H9 (cell line): Measurements from ENCODE around the gene ARF4. TPM values are rescaled to one million over a fixed set of nuclear protein-coding genes. Genes with fewer than 3 reads are reported as not detected.

Experiments used
- DNase-seq: peaks from one replicate; pipeline ENCODE4 v3.0.0-alpha.2; 2017
- H2AFZ ChIP-seq: one replicate; pipeline ENCODE4 v1.6.1; 2013; ENCODE audit warnings: mild to moderate bottlenecking, low read length, control low read depth, moderate library complexity
- H2AK5ac ChIP-seq: 2 replicates; pipeline ENCODE4 v1.6.1; 2013; ENCODE audit warnings: low read length, control low read depth, mixed read lengths; ENCODE audit not compliant: insufficient read length
- H2BK120ac ChIP-seq: one replicate; pipeline ENCODE4 v1.6.1; 2013; ENCODE audit warnings: low read depth, mild to moderate bottlenecking, low read length, control low read depth, inconsistent platforms; ENCODE audit not compliant: poor library complexity, severe bottlenecking
- H2BK12ac ChIP-seq: 2 replicates; pipeline ENCODE4 v1.6.1; 2013; ENCODE audit warnings: low read length, control low read depth, mixed read lengths, low read depth; ENCODE audit not compliant: insufficient read length
- H2BK15ac ChIP-seq: 2 replicates; pipeline ENCODE4 v1.6.1; 2013; ENCODE audit warnings: low read depth, low read length, control low read depth
- H2BK20ac ChIP-seq: one replicate; pipeline ENCODE4 v1.6.1; 2013; ENCODE audit warnings: low read depth, mild to moderate bottlenecking, low read length, control low read depth, inconsistent platforms; ENCODE audit not compliant: poor library complexity, severe bottlenecking
- H2BK5ac ChIP-seq: 2 replicates; pipeline ENCODE4 v1.6.1; 2013; ENCODE audit warnings: low read length, control low read depth, mixed read lengths; ENCODE audit not compliant: insufficient read length
- H3K14ac ChIP-seq: 2 replicates; pipeline ENCODE4 v1.6.1; 2013; ENCODE audit warnings: low read length, control low read depth; ENCODE audit not compliant: insufficient read depth
- H3K18ac ChIP-seq: 2 replicates; pipeline ENCODE4 v1.6.1; 2013; ENCODE audit warnings: low read depth, mild to moderate bottlenecking, mixed read lengths, low read length, control low read depth; ENCODE audit not compliant: insufficient read length
- H3K23ac ChIP-seq: 2 replicates; pipeline ENCODE4 v1.6.1; 2013; ENCODE audit warnings: low read length, control low read depth, mixed read lengths, low read depth; ENCODE audit not compliant: insufficient read length
- H3K23me2 ChIP-seq: 2 replicates; pipeline ENCODE4 v1.6.1; 2013; ENCODE audit warnings: low read depth, mild to moderate bottlenecking, mixed read lengths, low read length, control low read depth; ENCODE audit not compliant: insufficient read length, poor library complexity, severe bottlenecking
- H3K27ac ChIP-seq: 2 replicates; pipeline ENCODE4 v1.5.1; 2013; ENCODE audit warnings: low read length, control low read depth, mixed read lengths, low read depth; ENCODE audit not compliant: insufficient read length
- H3K27me3 ChIP-seq: 2 replicates; pipeline ENCODE4 v1.6.1; 2013; ENCODE audit warnings: low read length, control low read depth, inconsistent platforms; ENCODE audit not compliant: insufficient read depth
- H3K4ac ChIP-seq: 2 replicates; pipeline ENCODE4 v1.6.1; 2013; ENCODE audit warnings: low read depth, mild to moderate bottlenecking, control low read depth, inconsistent platforms, low read length, moderate library complexity
- H3K4me1 ChIP-seq: 2 replicates; pipeline ENCODE4 v1.6.1; 2013; ENCODE audit warnings: low read length, control low read depth, inconsistent platforms; ENCODE audit not compliant: insufficient read depth
- H3K4me2 ChIP-seq: 2 replicates; pipeline ENCODE4 v1.6.1; 2013; ENCODE audit warnings: low read length, control low read depth, mixed read lengths; ENCODE audit not compliant: insufficient read length, insufficient read depth
- H3K56ac ChIP-seq: 2 replicates; pipeline ENCODE4 v1.6.1; 2013; ENCODE audit warnings: low read depth, mild to moderate bottlenecking, mixed read lengths, low read length, control low read depth; ENCODE audit not compliant: insufficient read length
- H3K79me1 ChIP-seq: 2 replicates; pipeline ENCODE4 v1.6.1; 2013; ENCODE audit warnings: low read depth, mild to moderate bottlenecking, moderate library complexity, low read length, control low read depth, inconsistent platforms; ENCODE audit not compliant: insufficient read depth, poor library complexity, severe bottlenecking
- H3K79me2 ChIP-seq: 2 replicates; pipeline ENCODE4 v1.6.1; 2013; ENCODE audit warnings: low read length, control low read depth, inconsistent platforms; ENCODE audit not compliant: insufficient read depth
- H3K9ac ChIP-seq: 2 replicates; pipeline ENCODE4 v1.6.1; 2013; ENCODE audit warnings: low read length, control low read depth, mixed read lengths; ENCODE audit not compliant: insufficient read length; ENCODE audit errors: extremely low read depth
- H3K9me3 ChIP-seq: one replicate; pipeline ENCODE4 v1.6.1; 2013; ENCODE audit warnings: low read depth, low read length, inconsistent platforms; ENCODE audit not compliant: control insufficient read depth
- H3T11ph ChIP-seq: one replicate; pipeline ENCODE4 v1.6.1; 2013; ENCODE audit warnings: mild to moderate bottlenecking, low read length, control low read depth, inconsistent platforms
- H4K20me1 ChIP-seq: one replicate; pipeline ENCODE4 v1.6.1; 2013; ENCODE audit not compliant: control insufficient read depth, insufficient read length, insufficient read depth
- H4K5ac ChIP-seq: 2 replicates; pipeline ENCODE4 v1.6.1; 2013; ENCODE audit warnings: low read depth, mild to moderate bottlenecking, mixed read lengths, low read length, control low read depth; ENCODE audit not compliant: insufficient read length
- H4K8ac ChIP-seq: replicated peaks from 2 replicates; pipeline ENCODE4 v1.6.1; 2013; ENCODE audit warnings: low read length, control low read depth, mixed read lengths, low read depth; ENCODE audit not compliant: insufficient read length
- H4K91ac ChIP-seq: 2 replicates; pipeline ENCODE4 v1.6.1; 2013; ENCODE audit warnings: low read depth, mild to moderate bottlenecking, moderate library complexity, mixed read lengths, low read length, control low read depth; ENCODE audit not compliant: insufficient read length
- H3K27ac Mint-ChIP-seq, 3 experiments: 2 replicates in 2 of 3; 3 replicates in 1 of 3; pipeline ENCODE4 v1.8.0; 2020 to 2021; ENCODE audit warnings: mixed read lengths in 3 of 3, mild to moderate bottlenecking in 1 of 3, moderate library complexity in 1 of 3
- H3K27me3 Mint-ChIP-seq: 2 replicates; pipeline ENCODE4 v1.8.0; 2021; ENCODE audit warnings: low read depth, mild to moderate bottlenecking, moderate library complexity, mixed read lengths
- H3K36me3 Mint-ChIP-seq, 3 experiments: 2 replicates in 2 of 3; 3 replicates in 1 of 3; pipeline ENCODE4 v1.8.0; 2020 to 2021; ENCODE audit warnings: low read depth in 3 of 3, mixed read lengths in 3 of 3; ENCODE audit not compliant: insufficient read depth in 1 of 3
- H3K4me1 Mint-ChIP-seq, 2 experiments: 2 replicates each; pipeline ENCODE4 v1.8.0; 2020; ENCODE audit warnings: mixed read lengths in 2 of 2
- H3K4me3 Mint-ChIP-seq, 2 experiments: 2 replicates in 1 of 2; 3 replicates in 1 of 2; pipeline ENCODE4 v1.8.0; 2020 to 2021; ENCODE audit warnings: mild to moderate bottlenecking in 2 of 2, mixed read lengths in 2 of 2, moderate library complexity in 1 of 2
- H3K9me3 Mint-ChIP-seq, 2 experiments: 2 replicates in 1 of 2; 3 replicates in 1 of 2; pipeline ENCODE4 v1.8.0; 2020; ENCODE audit warnings: mild to moderate bottlenecking in 2 of 2, mixed read lengths in 2 of 2, moderate library complexity in 1 of 2
- WGBS: extraction: QIAGEN DNeasy Blood & Tissue Kit; methylation state at CpG from one replicate; pipeline ENCODE4 v1.1.7; 2013; ENCODE audit warnings: missing lambda C conversion rate, low lambda C conversion rate, mixed read lengths; ENCODE audit not compliant: insufficient read length; ENCODE audit errors: extremely low coverage; 5-methylcytosine and 5-hydroxymethylcytosine counted together
- total RNA-seq: library from RNA; stranded (reverse); gene quantifications from 2 replicates; pipeline ENCODE4 v1.2.1, GENCODE V29; 2021
- TF ChIP-seq, protein P1 (sequence below): fragments of 200-600 bp; sonication (generic); conservative IDR thresholded peaks from 3 replicates; pipeline ENCODE4 v1.8.0; 2021; ENCODE audit warnings: antibody characterized with exemption, mild to moderate bottlenecking

ARF4 gene
- total RNA-seq, 1 experiment from 2014 or later: 160 TPM

DNA sequence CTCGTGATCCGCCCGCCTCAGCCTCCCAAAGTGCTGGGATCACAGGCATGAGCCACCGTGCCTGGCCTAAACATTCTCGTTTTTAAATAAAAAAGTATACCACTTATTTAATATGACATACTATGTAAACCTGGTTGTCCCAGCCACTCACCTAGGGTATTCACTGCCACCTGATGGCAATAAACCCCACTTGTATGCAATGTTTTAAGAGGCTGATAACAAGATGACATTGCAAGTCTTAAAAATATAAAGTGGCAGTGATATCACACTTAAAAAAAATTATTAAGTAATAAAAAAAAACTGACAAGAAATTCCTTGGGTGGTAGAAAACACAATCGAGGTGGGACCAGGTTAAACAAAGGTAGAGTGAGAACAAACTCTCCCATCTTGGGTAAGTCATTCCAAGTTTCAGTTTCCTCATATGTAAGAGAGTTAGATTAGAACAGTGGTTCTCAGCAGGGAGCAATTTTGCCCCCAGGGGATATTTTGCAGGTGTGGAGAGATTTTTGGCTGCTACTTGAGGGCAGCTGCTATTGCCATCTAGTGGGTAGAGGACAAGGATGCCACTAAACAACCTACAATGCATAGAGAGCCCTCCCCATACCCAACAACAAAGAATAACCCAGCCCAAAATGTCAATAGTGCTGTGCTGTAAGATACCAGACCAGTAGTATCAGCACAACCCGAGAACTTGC, 14.5 kb downstream of the ARF4 start:
- peak; percentile 48 for DNase-seq
- no peaks in the 10 kb centered on the region for H3K9me3 Mint-ChIP-seq
- no peak overlapping the region for H3K27ac ChIP-seq
- peaks cover 15 to 43% (median 33%) of the 10 kb centered on the region in 3 experiments for H3K36me3 Mint-ChIP-seq
- H3K56ac ChIP-seq: no peak overlapping the region
- H3K9me3 ChIP-seq: no peaks in the 10 kb centered on the region
- peaks cover 0 to 7% of the 10 kb centered on the region in 2 experiments; a peak in 1 of 4 replicates for H3K4me1 Mint-ChIP-seq
- H3K4me2 ChIP-seq: no peak overlapping the region
- no peaks in the 10 kb centered on the region for H3K4me1 ChIP-seq
- H3K79me1 ChIP-seq: peaks cover 8% of the 10 kb centered on the region
- H3K23me2 ChIP-seq: no peaks in the 10 kb centered on the region
- no peak overlapping the region for H2BK15ac ChIP-seq
- H2BK120ac ChIP-seq: no peak overlapping the region
- H3K23ac ChIP-seq: no peak overlapping the region
- H4K91ac ChIP-seq: no peak overlapping the region
- no peaks in the 10 kb centered on the region for H3K27me3 ChIP-seq
- H3K4ac ChIP-seq: no peak overlapping the region
- no peak overlapping the region for H3K9ac ChIP-seq
- H4K8ac ChIP-seq: no peak overlapping the region
- H3K27me3 Mint-ChIP-seq: no peaks in the 10 kb centered on the region
- no peak overlapping the region for H3K18ac ChIP-seq
- no peak overlapping the region for H2BK20ac ChIP-seq
- TF ChIP-seq, protein P1, sequence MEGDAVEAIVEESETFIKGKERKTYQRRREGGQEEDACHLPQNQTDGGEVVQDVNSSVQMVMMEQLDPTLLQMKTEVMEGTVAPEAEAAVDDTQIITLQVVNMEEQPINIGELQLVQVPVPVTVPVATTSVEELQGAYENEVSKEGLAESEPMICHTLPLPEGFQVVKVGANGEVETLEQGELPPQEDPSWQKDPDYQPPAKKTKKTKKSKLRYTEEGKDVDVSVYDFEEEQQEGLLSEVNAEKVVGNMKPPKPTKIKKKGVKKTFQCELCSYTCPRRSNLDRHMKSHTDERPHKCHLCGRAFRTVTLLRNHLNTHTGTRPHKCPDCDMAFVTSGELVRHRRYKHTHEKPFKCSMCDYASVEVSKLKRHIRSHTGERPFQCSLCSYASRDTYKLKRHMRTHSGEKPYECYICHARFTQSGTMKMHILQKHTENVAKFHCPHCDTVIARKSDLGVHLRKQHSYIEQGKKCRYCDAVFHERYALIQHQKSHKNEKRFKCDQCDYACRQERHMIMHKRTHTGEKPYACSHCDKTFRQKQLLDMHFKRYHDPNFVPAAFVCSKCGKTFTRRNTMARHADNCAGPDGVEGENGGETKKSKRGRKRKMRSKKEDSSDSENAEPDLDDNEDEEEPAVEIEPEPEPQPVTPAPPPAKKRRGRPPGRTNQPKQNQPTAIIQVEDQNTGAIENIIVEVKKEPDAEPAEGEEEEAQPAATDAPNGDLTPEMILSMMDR: peak; percentile 47; the same call in 2 of the 3 replicates
- H4K5ac ChIP-seq: no peak overlapping the region
- no CpG with 5 or more reads among the region's 7 CpGs for WGBS
- H3K79me2 ChIP-seq: peaks cover 6% of the 10 kb centered on the region; the same call in 1 of the 2 replicates
- no peak overlapping the region for H2AFZ ChIP-seq
- H2BK12ac ChIP-seq: no peak overlapping the region
- no peak overlapping the region for H3T11ph ChIP-seq
- no peak overlapping the region; a peak in 1 of 7 replicates for H3K27ac Mint-ChIP-seq
- no peaks in the 10 kb centered on the region for H4K20me1 ChIP-seq
- H2AK5ac ChIP-seq: no peak overlapping the region
- no peak overlapping the region for H2BK5ac ChIP-seq
- no peak overlapping the region for H3K14ac ChIP-seq
- H3K4me3 Mint-ChIP-seq: no peak overlapping the region
